Femur (tissue), 1 donor: Measurements from ENCODE around the gene SPP1.

Experiments
- DNase-seq: peaks from one replicate; pipeline ENCODE4 v3.0.0-alpha.2; 2017

The SPP1 gene

DNA sequence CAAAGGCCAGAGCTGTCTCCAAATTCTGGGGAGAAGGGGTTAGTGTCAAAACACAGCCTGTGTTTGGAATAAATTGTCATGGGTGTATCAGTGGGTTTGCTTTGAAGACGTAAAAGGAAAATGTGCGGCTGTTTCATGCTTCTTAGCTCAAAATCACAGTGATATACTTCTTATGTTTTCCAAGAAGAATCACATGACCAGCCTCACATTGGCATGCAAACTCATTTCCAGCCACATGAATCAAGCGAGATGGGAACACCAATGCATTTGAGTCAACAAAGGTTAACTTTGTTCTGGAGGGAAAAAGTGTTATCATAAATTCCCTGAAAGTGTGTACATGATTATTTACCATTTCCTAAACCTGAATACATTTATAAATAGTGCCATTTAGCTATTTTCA lies 19.0 kb upstream of the SPP1 start:
- DNase-seq, result no peak

DNA sequence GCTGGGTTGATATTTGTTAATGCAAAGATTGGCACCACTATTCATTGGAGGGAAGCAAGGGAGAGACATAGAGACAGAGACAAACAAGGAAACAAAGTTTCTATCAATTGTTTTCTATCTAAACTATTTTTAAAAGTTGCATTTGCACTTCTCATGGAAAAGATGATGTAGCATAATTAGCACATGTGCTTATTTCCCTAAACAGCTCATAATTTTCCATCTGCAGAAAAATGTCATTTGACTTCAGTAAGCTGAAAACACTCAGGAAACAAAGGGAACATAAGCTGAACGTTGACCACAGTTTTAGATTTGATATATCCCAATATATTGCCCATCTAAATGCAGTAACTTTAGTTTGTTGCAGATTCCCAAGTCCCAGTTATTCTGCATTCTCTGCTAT lies 18.5 kb upstream of the SPP1 start:
- no peak for DNase-seq

DNA sequence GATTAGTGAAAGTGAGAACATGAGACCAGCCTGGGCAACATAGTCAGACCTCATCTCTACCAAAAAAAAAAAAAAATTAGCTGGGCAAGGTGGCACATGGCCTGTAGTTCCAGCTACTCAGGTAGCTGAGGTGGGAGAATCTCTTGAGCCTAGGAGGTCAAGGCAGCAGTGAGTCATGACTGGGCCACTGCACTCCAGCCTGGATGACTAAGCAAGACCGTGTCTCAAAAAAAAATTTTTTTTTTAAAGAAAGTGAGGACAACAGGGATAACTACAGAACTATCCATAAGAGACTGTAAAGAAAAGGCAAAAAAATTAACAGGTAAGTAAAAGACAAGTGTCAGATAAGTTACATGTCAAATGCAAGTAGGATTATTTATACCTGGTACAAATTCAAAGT lies 13.5 kb upstream of the SPP1 start:
- no peak for DNase-seq

DNA sequence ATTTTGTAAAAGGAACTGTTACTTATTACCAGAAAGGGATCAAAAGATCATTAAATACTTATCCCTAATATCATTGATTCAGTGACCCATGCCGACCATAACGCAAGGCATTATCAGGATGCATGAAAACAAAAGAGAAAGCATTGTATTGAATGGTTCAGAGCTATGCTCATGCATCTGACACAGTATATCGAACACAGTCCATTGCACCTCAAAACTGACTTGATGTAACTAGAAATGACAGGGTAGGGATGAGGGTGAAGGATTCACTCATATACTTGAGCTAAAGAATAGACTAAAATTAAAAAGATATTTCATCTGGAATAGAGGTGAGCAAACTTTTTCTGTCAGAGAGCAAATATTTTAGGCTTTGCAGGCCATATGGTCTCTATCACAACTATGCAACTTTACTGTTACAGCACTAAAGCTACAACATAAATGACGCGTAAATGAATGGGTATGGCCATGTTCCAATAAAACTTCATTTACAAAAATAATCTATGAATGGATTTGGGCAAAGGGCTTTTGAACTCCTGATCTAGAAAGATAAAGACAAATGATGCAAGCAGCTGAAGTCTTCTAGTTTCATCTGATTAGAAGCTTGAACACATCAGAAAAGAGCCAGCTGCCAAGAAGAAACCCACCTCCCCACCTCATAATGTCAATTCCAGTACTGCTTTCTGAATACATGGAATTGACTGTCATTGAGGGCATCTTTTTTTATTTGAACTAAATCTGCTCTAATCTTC lies 12.9 kb upstream of the SPP1 start:
- DNase-seq, result no peak

DNA sequence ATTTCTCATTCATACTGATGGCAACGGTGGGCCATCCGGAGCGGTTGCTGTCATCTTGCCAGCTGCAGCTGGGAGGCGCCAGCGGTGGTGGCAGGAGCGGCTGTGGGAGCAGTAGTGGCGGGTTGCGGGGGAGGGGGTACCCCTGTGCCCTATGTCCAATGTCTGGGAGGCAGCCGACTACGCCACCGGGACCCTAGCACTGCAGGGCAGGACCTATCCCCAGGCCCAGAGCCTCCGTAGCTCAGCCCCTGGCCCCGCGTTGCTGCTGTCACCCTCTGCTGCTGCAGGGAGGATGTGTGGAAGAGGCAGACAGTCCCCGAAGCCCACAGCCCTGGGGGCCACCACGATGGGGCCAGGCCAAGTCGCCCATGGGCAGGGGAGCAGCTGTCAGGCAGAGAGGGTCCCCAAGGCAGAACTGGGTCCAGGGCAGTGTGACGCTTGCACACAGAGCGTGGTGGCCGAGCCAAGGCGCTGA lies 10.0 kb upstream of the SPP1 start:
- no peak for DNase-seq

DNA sequence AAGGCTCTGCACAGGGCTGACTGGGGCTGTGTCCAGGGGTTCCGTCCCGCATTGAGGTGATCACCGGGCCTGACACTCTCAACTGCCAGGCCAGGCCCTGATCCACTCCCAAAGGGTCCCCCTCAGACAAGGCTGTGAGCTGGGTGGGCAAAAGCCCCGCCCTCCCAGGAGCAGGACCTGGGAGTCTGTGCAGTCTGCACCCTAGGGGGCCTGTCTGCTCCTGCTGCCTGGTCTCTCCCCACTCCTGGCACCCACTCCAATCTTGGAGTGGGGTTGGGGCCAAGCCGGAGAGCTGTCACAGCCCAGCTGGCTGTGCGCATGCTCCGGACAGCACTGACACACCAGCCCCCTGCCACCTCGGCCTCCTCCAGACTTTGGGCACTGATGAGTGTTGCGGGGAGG lies 9.4 kb upstream of the SPP1 start:
- DNase-seq, result no peak

DNA sequence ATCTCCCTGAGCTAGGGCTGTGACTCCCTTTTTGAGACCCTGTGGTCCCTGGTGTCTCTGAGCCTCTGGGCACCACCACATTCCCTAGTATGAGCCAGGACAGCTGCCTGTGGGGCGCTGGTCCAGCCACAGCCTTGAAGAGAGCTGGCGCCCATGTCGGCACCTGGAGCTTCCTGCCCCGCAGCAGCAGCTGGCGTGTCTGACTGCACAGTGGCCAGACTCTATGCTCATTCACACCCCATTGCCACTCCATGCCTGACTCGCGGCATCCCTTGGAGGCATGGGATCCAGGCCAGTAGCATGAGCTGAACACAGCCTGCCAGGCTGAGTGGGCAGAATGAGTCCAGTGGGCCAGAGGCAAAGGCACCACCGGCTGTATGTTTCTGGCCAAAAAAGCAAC lies 8.3 kb upstream of the SPP1 start:
- peak; percentile 28 for DNase-seq

DNA sequence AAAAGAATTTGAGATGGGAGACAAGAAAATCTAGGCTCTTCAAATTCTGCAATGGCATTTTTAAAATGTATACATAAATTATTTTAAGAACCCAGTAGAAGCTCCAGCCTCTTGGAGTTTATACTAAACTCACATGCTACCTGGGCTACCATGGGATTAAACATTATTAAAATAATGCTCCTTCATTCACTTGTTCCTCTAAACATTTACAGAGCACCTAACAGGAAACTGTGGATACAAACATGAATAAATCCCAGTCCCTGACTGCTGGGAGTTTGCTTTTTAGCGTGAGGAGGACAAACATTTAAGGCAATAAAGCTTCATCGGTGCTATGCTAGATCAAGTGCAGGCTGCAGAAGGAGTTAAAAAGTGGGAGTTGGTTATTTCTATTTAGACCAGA lies 5.4 kb upstream of the SPP1 start:
- no peak for DNase-seq

DNA sequence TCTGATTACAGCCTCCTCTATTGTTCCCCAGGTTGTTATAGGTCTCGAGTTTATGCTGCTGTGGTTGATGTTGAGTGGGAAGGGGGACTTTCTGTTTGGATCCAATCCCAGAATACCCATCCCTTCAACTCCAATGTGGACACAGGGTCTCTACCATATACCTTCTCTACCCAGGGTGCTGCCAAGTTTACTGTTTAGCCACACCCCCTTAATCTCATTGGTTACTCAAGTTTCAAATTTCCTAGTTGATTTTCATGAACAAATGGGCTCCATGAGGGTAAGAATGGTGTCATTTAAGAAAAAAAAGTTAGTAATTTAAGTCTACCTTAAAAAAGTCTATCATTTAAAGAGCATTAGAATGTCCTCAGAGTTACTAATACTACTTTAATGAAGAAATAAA lies 3.6 kb upstream of the SPP1 start:
- DNase-seq, result no peak

DNA sequence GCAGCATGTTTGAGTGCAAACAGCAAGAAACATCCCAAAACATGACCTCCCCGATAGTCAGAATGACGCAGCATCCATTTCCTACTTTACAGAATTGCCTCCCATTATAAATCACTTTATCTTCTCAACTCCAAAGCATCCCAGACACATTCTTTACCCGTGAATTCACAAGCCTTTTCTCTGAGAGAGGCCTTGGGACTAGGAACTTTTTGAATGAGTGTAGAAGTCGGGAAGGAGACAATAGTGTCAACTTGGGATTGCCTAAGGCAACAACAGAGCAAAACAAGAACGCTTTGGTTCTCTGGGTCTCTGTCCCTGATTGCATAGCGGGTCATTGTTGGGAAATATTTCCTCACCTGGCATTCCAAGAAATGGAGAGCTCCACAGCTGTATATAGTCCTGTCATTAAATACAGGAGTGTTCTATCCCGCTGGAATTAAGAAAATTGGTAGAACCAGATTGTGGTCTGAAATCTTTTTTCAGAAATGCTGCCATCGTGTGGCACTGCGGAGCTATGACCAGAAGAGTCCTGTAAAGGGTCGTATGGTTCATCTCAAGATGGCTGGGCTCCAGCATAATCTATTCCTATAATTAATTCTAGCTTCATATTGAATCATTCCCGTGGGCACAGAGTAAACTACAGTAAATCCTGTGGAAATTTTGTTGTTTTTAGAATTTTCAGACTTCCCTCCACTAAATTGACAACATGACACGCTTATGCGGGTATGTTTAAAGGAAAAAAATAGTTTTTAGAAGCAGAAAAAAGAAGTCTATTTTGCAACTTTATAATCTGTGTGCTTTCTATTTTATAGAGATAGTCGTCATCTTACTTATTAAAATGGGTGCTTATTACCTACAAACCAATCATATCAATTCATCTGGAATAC lies 2.0 kb upstream of the SPP1 start:
- DNase-seq, result peak; percentile 60

DNA sequence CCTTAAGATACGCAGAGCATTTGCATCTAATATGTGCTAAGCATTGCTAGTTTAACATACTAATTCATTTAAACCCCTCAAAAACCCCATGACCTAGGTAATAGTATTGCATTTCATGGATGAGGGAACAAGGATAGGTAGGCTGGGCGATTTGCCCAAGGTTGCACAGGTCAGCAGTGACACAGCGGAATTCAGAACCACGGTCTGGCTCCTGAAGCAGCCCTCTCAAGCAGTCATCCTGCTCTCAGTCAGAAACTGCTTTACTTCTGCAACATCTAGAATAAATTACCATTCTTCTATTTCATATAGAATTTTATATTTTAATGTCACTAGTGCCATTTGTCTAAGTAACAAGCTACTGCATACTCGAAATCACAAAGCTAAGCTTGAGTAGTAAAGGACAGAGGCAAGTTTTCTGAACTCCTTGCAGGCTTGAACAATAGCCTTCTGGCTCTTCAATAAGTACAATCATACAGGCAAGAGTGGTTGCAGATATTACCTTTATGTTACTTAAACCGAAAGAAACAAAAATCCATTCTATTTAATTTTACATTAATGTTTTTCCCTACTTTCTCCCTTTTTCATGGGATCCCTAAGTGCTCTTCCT lies 555 bp upstream of the SPP1 start:
- DNase-seq, result no peak

DNA sequence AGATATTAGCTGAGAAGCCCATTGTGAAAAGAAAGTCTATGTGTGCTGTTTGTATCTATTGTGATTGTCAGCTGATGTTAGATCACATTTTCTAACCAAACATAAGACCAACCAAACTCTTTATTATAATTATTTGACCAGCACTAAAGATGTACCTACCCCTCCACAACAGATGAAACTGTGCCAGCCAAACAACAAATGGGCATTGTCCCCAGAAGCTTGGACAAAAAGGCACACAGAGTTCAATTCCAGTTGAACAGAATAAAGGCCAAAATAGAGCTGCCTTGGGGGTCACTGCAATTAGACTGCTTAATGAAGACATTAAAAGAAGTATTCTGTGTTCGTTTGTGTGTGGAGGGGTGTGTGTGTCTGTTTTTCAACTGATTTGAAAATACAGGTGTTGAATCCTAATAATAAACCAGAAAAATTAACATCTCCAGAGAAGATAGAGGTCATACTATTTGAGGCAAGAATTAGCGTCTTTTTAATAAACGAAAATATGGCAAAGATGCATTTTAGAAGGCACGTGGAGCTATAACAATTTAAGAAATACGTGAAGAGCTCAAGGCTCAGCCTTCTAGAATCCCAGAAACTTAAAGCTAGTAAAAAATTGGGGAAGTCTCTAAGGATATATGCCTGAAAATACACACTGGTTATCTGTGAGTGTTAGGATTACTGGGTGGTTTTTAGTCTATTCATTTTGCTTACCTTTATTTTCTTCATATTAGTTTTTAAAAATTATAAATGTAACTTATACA lies 2.2 kb downstream of the SPP1 start:
- DNase-seq, result no peak

DNA sequence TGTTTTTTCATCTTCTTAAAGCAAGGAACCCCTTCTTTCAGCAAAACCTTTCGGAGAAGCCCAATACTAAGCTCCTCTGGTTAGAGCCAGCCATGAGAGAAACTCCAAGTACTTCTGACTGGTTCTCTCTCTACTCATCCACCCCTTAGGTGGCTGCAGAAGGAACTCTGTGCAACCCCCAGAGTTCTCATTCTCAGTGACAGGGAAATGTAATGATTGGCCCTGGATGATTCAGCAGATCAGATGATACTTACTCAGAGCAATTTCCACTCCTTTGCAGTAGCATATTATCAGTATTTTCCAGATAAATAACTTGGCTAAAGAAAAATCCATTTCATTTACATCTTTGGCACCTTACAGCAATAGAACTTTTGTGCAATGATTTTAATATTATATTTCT lies 3.2 kb downstream of the SPP1 start:
- no peak for DNase-seq

DNA sequence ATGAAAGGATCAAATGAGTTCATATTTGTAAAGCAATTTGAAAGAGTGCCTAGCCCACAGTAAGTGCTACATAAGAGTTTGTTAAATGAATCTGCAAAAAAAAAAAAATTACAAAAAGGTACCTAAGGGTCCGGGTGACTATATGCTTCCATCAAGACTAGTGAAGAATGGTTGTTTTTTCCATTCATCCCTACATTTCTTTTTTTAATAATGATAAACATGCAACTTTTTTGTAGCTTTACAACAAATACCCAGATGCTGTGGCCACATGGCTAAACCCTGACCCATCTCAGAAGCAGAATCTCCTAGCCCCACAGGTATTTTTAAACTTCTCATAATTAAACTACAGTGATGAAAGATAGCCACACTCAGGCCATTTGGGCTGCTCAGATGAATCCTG lies 4.3 kb downstream of the SPP1 start:
- no peak for DNase-seq

DNA sequence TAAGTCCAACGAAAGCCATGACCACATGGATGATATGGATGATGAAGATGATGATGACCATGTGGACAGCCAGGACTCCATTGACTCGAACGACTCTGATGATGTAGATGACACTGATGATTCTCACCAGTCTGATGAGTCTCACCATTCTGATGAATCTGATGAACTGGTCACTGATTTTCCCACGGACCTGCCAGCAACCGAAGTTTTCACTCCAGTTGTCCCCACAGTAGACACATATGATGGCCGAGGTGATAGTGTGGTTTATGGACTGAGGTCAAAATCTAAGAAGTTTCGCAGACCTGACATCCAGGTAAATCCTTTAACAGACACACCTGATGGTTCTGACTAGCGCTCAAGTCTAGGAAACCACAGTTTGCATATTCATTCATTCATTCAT lies 6.0 kb downstream of the SPP1 start:
- DNase-seq, result no peak

DNA sequence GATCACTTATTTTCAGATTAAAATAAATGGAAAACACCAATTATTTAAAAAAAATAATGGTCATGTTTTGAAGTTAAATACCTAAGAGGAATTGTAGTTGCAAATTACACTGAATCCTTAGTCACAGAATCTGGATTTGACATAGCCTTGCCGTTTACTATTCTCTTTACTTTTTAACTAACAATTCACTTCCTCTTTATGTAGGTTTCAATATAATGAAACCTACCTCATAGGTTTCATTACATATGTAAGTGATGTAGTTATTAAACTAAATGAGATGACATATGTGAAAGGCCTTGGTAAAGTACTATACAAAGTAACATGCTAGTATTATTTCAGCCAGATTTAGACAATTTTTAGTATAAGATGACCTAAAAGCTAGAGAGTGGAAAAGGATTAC lies 6.5 kb downstream of the SPP1 start:
- DNase-seq, result no peak

DNA sequence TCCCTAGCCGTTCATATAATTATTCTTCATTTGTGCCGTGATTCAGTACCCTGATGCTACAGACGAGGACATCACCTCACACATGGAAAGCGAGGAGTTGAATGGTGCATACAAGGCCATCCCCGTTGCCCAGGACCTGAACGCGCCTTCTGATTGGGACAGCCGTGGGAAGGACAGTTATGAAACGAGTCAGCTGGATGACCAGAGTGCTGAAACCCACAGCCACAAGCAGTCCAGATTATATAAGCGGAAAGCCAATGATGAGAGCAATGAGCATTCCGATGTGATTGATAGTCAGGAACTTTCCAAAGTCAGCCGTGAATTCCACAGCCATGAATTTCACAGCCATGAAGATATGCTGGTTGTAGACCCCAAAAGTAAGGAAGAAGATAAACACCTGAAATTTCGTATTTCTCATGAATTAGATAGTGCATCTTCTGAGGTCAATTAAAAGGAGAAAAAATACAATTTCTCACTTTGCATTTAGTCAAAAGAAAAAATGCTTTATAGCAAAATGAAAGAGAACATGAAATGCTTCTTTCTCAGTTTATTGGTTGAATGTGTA lies 7.0 kb downstream of the SPP1 start:
- no peak for DNase-seq

DNA sequence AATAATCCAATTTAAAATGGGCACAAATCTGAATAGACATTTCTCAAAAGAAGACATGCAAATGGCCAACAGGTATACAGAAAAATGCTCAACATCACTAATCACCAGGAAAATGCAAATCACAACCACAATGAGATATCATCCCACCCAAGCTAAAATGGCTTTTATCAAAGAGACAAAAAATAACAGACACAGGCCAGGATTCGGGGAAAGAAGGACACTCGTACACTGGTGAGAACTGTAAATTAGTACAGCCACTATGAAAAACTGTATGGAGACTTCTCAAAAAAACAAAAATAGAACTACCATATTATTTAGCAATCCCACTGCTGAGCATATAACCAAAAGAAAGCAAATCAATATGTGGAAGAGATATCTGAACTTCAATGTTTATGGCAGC lies 8.5 kb downstream of the SPP1 start:
- DNase-seq, result no peak

DNA sequence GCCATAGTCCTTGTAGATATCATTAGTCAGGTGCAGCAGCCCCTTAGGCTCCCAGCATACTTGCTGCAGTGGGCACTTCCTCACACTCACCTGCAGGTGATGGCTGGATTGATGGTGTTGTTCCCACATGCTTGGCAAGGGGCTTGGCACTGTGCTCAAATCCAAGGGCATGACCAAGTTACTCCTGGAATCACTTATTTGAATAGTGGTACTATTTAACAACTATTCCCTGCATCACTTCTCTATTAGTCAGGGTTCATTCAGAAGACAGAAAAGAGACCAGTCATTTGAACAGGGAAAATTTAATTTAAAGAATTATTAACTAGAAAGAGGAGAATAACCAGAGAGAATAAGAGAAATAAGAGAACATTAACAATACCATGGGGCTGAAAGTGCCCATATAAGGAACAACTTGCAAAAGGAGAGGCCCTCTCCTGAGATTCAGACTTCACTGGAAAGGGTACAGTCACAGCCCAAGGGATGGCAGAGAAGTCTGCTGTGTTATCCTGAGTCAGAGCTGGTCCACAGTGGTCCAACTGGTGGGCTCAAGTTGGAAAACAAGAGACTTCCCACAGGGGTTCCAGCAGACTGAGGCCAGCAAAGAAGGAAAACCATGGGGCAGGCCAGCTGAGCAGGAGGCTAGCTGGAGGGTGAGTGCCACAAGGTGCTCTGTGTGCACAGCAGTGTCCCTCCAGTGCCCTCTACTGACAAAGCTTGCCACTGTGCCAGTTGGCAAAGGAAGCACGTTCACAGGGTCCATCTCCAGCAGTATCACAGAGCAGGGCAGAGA lies 9.8 kb downstream of the SPP1 start:
- DNase-seq, result peak; percentile 57

DNA sequence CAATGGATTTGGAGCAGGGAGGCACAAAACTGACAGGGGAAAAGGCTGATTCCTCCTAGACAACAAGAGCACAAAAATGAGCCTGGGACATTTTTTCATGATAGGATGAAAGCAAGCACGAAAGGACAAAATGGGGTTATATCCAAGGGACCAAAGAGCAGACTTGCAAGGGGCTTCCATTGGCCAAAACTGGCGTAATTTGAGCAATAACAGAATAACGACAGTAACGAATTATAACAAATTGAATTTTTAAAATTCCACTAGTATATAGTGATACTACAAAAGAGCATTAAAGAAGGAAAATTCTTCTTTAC lies 10.3 kb downstream of the SPP1 start:
- no peak for DNase-seq

DNA sequence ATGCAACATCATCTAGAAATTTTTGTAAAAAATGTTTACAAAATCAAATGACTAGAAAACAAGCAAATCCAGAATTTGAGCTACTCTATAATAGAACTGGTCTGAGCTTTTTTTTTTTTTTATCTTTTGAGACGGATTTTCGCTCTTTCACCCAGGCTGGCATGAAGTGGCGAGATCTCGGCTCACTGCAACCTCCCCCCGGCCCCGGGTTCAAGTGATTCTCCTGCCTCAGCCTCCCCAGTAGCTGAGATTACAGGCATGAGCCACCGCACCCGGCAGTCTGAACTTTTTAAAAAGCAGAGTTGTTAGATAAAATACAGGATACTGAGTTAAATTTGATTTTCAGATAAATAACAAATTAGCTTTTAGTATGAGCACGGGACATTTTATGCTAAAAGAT lies 11.0 kb downstream of the SPP1 start:
- DNase-seq, result no peak

DNA sequence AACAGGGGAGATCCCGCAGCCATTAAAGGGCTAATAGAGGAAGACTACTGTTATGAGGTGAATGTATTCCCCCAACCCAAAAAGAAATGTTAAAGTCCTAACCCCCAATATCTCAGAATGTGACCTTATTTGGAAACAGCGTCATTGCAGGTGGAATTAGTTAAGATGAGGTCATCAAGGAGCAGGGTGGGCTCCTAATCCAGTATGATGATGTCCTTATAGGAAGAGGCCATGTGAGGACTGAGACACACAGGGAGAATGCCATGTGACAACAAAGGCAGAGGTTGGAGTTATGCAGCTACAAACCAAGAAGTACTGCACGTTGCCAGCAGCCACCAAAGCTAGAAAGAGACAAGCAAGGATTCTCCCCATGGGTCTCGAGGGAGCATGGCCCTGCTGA lies 14.3 kb downstream of the SPP1 start:
- DNase-seq, result no peak
